GM12801 (cell line): ENCODE measurements around the gene DNAJC5.

Experiments used
- TF ChIP-seq, protein P1 (sequence below): IDR thresholded peaks from one replicate; pipeline ENCODE4 v1.5.1; 2011; ENCODE audit warnings: control low read depth; ENCODE audit not compliant: insufficient read length; ENCODE audit errors: extremely low read depth

Gene DNAJC5

GRCh38 chr20:63963348-63963741 is 68.4 kb downstream of the DNAJC5 start:
- TF ChIP-seq, protein P1, sequence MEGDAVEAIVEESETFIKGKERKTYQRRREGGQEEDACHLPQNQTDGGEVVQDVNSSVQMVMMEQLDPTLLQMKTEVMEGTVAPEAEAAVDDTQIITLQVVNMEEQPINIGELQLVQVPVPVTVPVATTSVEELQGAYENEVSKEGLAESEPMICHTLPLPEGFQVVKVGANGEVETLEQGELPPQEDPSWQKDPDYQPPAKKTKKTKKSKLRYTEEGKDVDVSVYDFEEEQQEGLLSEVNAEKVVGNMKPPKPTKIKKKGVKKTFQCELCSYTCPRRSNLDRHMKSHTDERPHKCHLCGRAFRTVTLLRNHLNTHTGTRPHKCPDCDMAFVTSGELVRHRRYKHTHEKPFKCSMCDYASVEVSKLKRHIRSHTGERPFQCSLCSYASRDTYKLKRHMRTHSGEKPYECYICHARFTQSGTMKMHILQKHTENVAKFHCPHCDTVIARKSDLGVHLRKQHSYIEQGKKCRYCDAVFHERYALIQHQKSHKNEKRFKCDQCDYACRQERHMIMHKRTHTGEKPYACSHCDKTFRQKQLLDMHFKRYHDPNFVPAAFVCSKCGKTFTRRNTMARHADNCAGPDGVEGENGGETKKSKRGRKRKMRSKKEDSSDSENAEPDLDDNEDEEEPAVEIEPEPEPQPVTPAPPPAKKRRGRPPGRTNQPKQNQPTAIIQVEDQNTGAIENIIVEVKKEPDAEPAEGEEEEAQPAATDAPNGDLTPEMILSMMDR: no peak

- TF ChIP-seq, protein P1: no peak
Observed at GRCh38 chr20:63963784-63964301, 68.9 kb downstream of the DNAJC5 start.

DNA sequence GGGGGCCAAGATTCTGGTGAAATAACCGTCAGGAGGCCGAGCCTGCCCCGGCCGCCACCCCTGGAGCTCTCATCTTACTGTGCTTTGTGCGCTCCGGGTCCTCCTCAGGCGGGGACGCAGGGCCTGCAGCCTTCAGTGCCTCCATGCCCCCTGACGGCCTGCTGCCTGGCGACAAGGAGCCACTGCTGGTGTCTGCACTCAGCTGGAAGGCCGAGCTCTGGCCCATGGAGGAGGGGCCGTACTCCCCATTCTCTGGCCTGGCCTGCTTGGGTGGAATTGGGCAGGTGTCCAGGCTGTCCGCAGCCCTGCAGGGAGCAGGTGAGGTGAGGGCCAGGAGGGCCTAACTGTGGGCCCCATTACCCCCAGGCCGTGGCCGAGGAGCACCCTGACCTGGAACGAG is 69.5 kb downstream of the DNAJC5 start:
- TF ChIP-seq, protein P1: no peak

DNA sequence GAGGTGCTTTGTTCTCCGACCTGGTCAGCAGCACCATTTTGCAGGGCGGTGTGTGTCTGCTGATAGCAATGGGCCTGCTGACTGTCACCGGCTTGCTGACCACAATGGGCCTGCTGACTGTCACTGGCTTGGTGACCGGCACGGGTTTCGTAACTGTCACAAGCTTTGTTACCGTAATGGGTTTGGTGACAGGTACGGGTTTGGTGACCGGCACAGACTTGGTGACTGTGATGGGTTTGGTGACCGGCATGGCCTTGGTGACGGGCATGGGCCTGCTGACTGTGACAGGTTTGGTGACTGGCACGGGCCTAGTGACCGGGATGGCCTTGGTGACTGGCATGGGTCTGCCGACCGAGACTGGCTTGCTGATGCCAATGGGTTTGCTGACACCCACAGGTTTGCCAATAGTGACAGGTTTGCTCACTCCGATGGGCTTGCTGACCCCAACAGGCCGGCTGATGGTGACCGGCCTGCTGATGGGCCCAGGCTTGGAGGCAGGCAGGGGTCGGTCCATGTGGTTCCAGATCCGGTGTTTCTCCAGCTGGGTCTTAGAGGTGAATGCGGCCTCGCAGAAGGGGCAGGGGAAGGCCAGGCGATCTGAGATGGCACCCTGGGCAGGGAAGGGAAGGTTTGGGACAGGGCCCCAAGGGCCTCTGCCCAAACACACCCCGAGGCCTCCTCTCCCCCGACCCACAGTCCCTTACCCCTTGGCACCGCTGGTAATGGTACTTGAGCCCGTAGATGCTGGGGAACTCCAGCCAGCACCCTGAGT is 71.4 kb downstream of the DNAJC5 start:
- TF ChIP-seq, protein P1: no peak

DNA sequence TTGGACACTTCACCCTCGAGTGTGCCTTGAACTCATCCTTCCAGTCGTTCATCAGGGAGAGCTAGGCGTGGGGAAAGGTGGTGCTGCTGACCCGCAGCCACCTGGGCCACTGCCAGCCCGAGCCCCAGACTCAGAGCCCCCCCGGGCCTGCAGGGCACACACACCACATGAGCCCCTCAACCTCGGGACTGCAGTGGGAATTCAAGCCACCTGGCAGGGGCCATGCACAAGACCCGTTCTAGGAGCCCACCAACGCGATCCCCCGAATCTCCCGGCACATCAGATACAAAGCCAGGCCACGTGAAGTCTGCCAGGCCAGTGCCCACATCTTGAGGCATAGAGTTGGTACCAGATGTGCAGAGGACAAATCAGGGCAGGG is 72.0 kb downstream of the DNAJC5 start:
- TF ChIP-seq, protein P1: no peak

- TF ChIP-seq, protein P1: no peak
Observed at GRCh38 chr20:63967330-63968135, 72.6 kb downstream of the DNAJC5 start.

DNA sequence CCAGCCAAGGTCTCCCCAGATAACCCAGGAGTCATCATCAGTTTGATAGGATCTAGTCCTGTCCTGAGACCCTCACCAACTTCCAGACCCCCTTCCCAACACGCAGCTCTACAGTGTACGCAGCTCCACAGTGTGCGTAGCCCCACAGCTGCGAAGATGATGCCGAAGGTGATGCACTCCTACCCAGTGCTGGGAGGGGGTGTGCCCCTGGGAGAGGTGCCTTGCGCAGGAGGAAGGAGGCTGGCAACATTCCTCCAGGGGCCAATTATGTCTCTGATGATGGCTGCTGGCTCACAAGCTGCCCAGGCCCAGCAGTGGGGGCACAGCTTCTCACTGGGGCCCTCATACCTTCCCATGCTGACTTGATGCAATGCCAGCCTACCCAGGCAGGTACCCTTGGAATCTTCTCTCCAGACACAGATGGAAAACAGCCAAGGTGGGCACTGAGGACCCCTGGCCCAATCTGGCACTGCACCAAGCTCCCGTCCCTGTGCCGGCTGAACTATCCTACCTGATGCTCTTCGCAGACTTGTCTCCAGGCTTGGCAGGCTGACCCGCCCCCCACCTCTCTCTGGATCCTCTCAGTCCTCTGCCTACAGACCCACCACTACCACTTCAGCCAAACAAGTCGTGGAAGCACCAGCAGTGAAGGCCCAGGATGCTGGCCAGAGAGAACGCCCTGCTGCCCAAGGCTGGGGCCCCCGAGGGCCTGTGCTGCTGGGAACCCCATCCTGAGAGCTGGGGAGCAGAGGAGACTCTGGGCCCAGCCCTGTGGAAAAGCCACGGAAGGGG is 73.4 kb downstream of the DNAJC5 start:
- TF ChIP-seq, protein P1: no peak
